Naive thymus-derived CD8-positive, alpha-beta T cell (primary cell): ENCODE results near the gene AGAP3. TPM values are rescaled to one million over a fixed set of nuclear protein-coding genes. Genes with fewer than 3 reads are reported as not detected.
A peak's percentile ranks its signal among the peaks of the same experiment; 100 is the strongest.

Experiments
- ATAC-seq, 2 donors: fragments of 150-1000 bp; cut with Tn5 transposase in 1 of 2; sonication (Bioruptor Pico), chemical (Tn5 transposase) in 1 of 2; 1 replicate in 1 of 2; 2 replicates in 1 of 2; pipeline ENCODE4 v1.10.0; 2021; ENCODE audit warnings: mild to moderate bottlenecking in 2 of 2, moderate library complexity in 2 of 2
- POLR2A ChIA-PET: fragments of 350-600 bp; sonication (Branson Sonifier 250); formaldehyde crosslinking; loops from one replicate; lab custom pipeline; 2021; ENCODE audit warnings: antibody characterized with exemption; lab: Charles Lee
- DNase-seq, 10 donors: peaks; one replicate each; pipeline versions ENCODE4 v3.0.0 to v3.0.0-alpha.2; 2020 to 2022
- H3K27ac Mint-ChIP-seq, 10 donors: one replicate each; pipeline ENCODE4 v1.8.0; 2020 to 2022; ENCODE audit warnings: mild to moderate bottlenecking in 10 of 10, mixed read lengths in 10 of 10, moderate library complexity in 4 of 10, inconsistent platforms in 1 of 10
- H3K27me3 Mint-ChIP-seq, 5 donors: one replicate each; pipeline ENCODE4 v1.8.0; 2021 to 2022; ENCODE audit warnings: mixed read lengths in 5 of 5
- H3K36me3 Mint-ChIP-seq, 3 donors: one replicate each; pipeline ENCODE4 v1.8.0; 2020 to 2022; ENCODE audit warnings: mixed read lengths in 3 of 3, mild to moderate bottlenecking in 2 of 3, inconsistent platforms in 1 of 3
- H3K4me1 Mint-ChIP-seq, 4 donors: one replicate each; pipeline ENCODE4 v1.8.0; 2021 to 2022; ENCODE audit warnings: mixed read lengths in 4 of 4
- H3K4me3 Mint-ChIP-seq, 10 donors: one replicate each; pipeline ENCODE4 v1.8.0; 2020 to 2022; ENCODE audit warnings: mild to moderate bottlenecking in 10 of 10, mixed read lengths in 10 of 10, moderate library complexity in 6 of 10, inconsistent platforms in 1 of 10
- H3K9me3 Mint-ChIP-seq, 9 donors: one replicate each; pipeline ENCODE4 v1.8.0; 2020 to 2022; ENCODE audit warnings: mixed read lengths in 9 of 9, mild to moderate bottlenecking in 3 of 9, inconsistent platforms in 1 of 9, moderate library complexity in 1 of 9
- polyA plus RNA-seq, 3 donors: library from polyadenylated mRNA; unstranded; fragments of 300-500 nt; fragmentation: Illumina TruSeq; gene quantifications; one replicate each; pipeline ENCODE4 v1.2.3, GENCODE V29; 2021
- total RNA-seq, 8 experiments: library from RNA in 2 of 8; stranded (reverse) in 2 of 8; gene quantifications; one replicate each; pipeline ENCODE4 v1.2.3 and lab custom pipeline; 2021 to 2026

The AGAP3 gene
- total and polyA plus RNA-seq, 5 experiments from 2014 or later, result 1.1 to 36.9 (median 6.0) TPM

- peaks cover 0 to 2% (median 2%) of the 10 kb centered on the region in 4 donors for H3K4me1 Mint-ChIP-seq
- ATAC-seq (no peak), DNase-seq (no peak)
- no peak overlapping the region for H3K4me3 Mint-ChIP-seq
- peak overlapping the region in 1 of 10 donors; percentile 19 for H3K27ac Mint-ChIP-seq
- peaks cover 0 to 8% (median 0%) of the 10 kb centered on the region in 3 donors for H3K36me3 Mint-ChIP-seq
- peaks cover 0 to 8% (median 0%) of the 10 kb centered on the region in 5 donors for H3K27me3 Mint-ChIP-seq
- POLR2A ChIA-PET, result interaction anchor here (0.6 to 0.8 kb wide), 2 partner anchors 12 to 100 kb away, joined by 3 read pairs; partner anchors contain the start of gene TMUB1
- no peaks in the 10 kb centered on the region for H3K9me3 Mint-ChIP-seq
Observed at GRCh38 chr7:151094675-151095074, 8.4 kb downstream of the AGAP3 start.

- Mint-ChIP-seq H3K4me3 (no peak overlapping the region), H3K36me3 (peaks cover 0 to 8% (median 0%) of the 10 kb centered on the region in 3 donors), H3K27me3 (peaks cover 0 to 2% (median 0%) of the 10 kb centered on the region in 5 donors), H3K27ac (no peak overlapping the region), H3K4me1 (no peaks in the 10 kb centered on the region), H3K9me3 (no peaks in the 10 kb centered on the region)
- DNase-seq, result no peak
- POLR2A ChIA-PET, result interaction anchor here (0.8 kb wide), 1 partner anchor 12 kb away, joined by 3 read pairs; the partner anchor contains the start of gene TMUB1
- peak in 1 of 2 donors; percentile 49 for ATAC-seq
Observed at GRCh38 chr7:151095123-151095797, 9.0 kb downstream of the AGAP3 start.

- Mint-ChIP-seq H3K27ac (no peak overlapping the region), H3K4me3 (no peak overlapping the region), H3K36me3 (peaks cover 0 to 8% (median 0%) of the 10 kb centered on the region in 3 donors), H3K4me1 (peaks cover 0 to under 1% (median 0%) of the 10 kb centered on the region in 4 donors), H3K9me3 (no peaks in the 10 kb centered on the region), H3K27me3 (no peaks in the 10 kb centered on the region)
- DNase-seq, result no peak
- ATAC-seq, result no peak
- POLR2A ChIA-PET, result no interaction called here
Observed at GRCh38 chr7:151095828-151096475, 9.7 kb downstream of the AGAP3 start.

- Mint-ChIP-seq H3K27me3 (no peaks in the 10 kb centered on the region), H3K4me1 (peaks cover 0 to 8% (median 4%) of the 10 kb centered on the region in 4 donors), H3K9me3 (no peaks in the 10 kb centered on the region), H3K27ac (no peak overlapping the region), H3K36me3 (peaks cover 0 to 11% (median 0%) of the 10 kb centered on the region in 3 donors), H3K4me3 (no peak overlapping the region)
- ATAC-seq (no peak), DNase-seq (no peak)
- POLR2A ChIA-PET, result no interaction called here
Observed at GRCh38 chr7:151099486-151100211, 13.4 kb downstream of the AGAP3 start.

- Mint-ChIP-seq H3K4me3 (no peak overlapping the region), H3K27me3 (no peaks in the 10 kb centered on the region), H3K27ac (no peak overlapping the region), H3K4me1 (peaks cover 0 to 10% (median 5%) of the 10 kb centered on the region in 4 donors), H3K9me3 (no peaks in the 10 kb centered on the region), H3K36me3 (peaks cover 0 to 9% (median 0%) of the 10 kb centered on the region in 3 donors)
- POLR2A ChIA-PET, result no interaction called here
- DNase-seq (no peak), ATAC-seq (no peak)
Observed at GRCh38 chr7:151100921-151101320, 14.6 kb downstream of the AGAP3 start.

- peaks cover 0 to 10% (median 5%) of the 10 kb centered on the region in 4 donors for H3K4me1 Mint-ChIP-seq
- DNase-seq (no peak), ATAC-seq (no peak)
- no peak overlapping the region for H3K4me3 Mint-ChIP-seq
- H3K36me3 Mint-ChIP-seq, result peaks cover 0 to 3% (median 0%) of the 10 kb centered on the region in 3 donors
- no peaks in the 10 kb centered on the region for H3K27me3 Mint-ChIP-seq
- H3K9me3 Mint-ChIP-seq, result no peaks in the 10 kb centered on the region
- H3K27ac Mint-ChIP-seq, result peak overlapping the region in 1 of 10 donors; percentile 37
- POLR2A ChIA-PET, result no interaction called here
Observed at GRCh38 chr7:151101621-151102396, 15.5 kb downstream of the AGAP3 start.

GRCh38 chr7:151102991-151103390, 16.7 kb downstream of the AGAP3 start:
- Mint-ChIP-seq H3K27me3 (no peaks in the 10 kb centered on the region), H3K9me3 (no peaks in the 10 kb centered on the region), H3K4me1 (peaks cover 0 to 10% (median 5%) of the 10 kb centered on the region in 4 donors), H3K4me3 (no peak overlapping the region), H3K27ac (no peak overlapping the region), H3K36me3 (peaks cover 0 to 3% (median 0%) of the 10 kb centered on the region in 3 donors)
- POLR2A ChIA-PET, result no interaction called here
- DNase-seq (no peak), ATAC-seq (no peak)

GRCh38 chr7:151103973-151104372, 17.7 kb downstream of the AGAP3 start:
- no peak overlapping the region for H3K4me3 Mint-ChIP-seq
- H3K27me3 Mint-ChIP-seq, result no peaks in the 10 kb centered on the region
- peaks cover 0 to 3% (median 0%) of the 10 kb centered on the region in 3 donors for H3K36me3 Mint-ChIP-seq
- DNase-seq, result no peak
- peak overlapping the region in 1 of 10 donors; percentile 74 for H3K27ac Mint-ChIP-seq
- POLR2A ChIA-PET, result interaction anchor here (1.5 kb wide), 1 partner anchor 17 kb away, joined by 3 read pairs; no protein-coding TSS in a partner anchor
- H3K4me1 Mint-ChIP-seq, result peaks cover 0 to 10% (median 5%) of the 10 kb centered on the region in 4 donors
- ATAC-seq, result no peak
- H3K9me3 Mint-ChIP-seq, result no peaks in the 10 kb centered on the region

- Mint-ChIP-seq H3K4me3 (no peak overlapping the region), H3K4me1 (peaks cover 0 to 10% (median 5%) of the 10 kb centered on the region in 4 donors), H3K36me3 (peaks cover 0 to 3% (median 0%) of the 10 kb centered on the region in 3 donors), H3K27ac (peak overlapping the region in 2 of 10 donors; percentile 16 to 74), H3K9me3 (no peaks in the 10 kb centered on the region), H3K27me3 (no peaks in the 10 kb centered on the region)
- DNase-seq, result no peak
- no peak for ATAC-seq
- POLR2A ChIA-PET, result interaction anchor here (1.2 to 1.5 kb wide), 2 partner anchors 16 to 39 kb away, joined by 3 read pairs; no protein-coding TSS in a partner anchor
Observed at GRCh38 chr7:151104411-151105235, 18.3 kb downstream of the AGAP3 start.

GRCh38 chr7:151107882-151108281, 21.6 kb downstream of the AGAP3 start:
- Mint-ChIP-seq H3K4me1 (peaks cover 2 to 10% (median 5%) of the 10 kb centered on the region in 4 donors), H3K9me3 (no peaks in the 10 kb centered on the region), H3K4me3 (no peak overlapping the region), H3K27ac (no peak overlapping the region), H3K36me3 (peaks cover 0 to 3% (median 0%) of the 10 kb centered on the region in 3 donors), H3K27me3 (peaks cover 0 to 9% (median 0%) of the 10 kb centered on the region in 5 donors)
- DNase-seq, result no peak
- POLR2A ChIA-PET, result interaction anchor here (1.7 kb wide), 1 partner anchor 19 kb away, joined by 4 read pairs; no protein-coding TSS in a partner anchor
- ATAC-seq, result no peak
